ENCODE results near the gene TMEM52. TPM values are rescaled to one million over a fixed set of nuclear protein-coding genes. Genes with fewer than 3 reads are reported as not detected.

TMEM52 gene
- total RNA-seq, 5 donors from 2014 or later (not counting 1 experiment from before 2014, with no cell fraction given) = 0.28 to 0.93 (median 0.69) TPM; not detected in 2

DNA sequence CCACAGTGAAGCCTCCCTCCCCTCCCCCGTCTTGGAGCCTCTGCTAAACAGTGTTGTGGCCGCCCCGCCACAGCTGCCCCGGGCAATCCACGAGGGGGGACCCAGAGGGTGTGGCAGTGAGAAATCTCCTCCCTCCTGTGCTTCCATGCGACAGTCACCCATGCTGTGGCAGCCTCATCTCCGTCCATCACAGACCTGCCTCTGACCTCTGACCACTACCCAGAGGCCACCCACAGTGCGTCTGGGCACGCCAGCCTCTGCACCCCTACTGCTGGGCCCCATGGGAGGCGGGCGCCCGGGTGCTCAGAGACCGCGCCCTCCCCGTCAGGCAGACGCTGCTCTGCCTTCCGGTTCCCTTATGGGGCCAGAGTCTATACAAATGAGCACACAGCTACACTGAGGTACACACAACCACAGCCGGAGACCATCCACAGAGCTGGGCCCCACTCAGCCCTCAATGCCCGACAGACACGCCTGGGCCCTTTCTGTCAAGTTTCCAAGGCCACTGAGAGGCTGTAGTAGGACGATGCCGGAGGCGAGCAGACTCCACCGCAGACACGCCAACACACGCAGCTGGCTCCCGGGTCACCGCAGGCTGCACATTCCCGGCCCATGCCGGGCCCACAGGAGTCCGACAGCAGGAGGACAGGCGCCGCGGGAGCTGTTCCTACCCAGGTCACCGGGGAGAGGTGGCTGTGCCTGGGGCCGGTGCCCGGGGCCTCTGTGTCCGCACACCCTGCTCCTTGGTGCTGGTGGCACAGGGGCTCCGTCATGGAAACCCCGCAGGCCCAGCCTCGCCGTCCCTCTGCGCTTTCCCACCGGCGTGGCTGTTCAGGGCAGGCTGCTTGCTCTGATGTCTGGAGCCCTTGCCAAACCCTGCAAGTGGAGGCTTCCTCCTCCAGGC, 23.9 kb upstream of the TMEM52 start:
- no peak for ATAC-seq (replicated peaks in 1 of 4)
- WGBS (ENCODE audit: insufficient coverage) = 87% methylated on average over 44 of the region's 45 CpGs

DNA sequence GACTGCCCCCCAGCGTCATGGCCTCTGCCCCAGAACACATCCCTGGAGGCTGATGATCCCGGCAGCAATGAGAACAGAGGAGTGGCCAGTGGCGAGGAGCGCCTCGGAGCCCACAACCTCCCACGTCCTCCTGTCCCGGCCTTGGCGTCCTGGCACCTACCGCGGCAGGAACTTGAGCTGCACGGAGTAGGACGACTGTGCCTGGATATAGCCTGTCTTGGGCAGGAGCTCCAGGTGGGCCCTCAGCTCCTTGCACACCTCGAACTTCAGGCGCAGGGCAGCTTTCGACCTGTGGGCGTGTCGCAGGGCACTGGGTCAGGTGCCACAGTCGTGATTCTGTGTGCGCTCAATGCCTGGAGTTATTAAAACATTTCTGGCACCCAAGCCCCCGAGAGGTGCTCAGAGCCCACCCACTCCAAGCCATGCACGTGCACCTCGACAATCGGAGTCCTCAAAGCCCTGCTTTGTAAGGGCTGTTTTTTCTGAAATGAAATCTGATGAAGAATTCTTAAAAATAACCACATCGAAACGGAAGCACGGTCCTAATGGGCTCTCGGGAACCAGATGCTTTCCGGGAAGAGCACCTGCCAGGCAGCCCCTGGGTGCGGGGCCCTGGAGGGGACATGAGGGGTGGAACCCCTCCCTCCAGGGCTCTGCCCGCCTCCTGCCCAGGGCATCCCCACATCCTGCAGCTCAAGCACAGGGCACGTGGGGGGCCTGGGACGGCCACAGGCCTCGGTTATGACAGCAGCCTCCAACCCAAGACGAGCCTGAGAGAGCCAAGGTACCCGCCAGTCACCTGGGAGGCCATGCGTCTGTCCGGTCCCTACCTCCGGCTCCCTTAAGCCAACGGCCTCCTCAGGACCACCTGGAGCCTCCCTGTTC, 23.0 kb upstream of the TMEM52 start:
- H3K4me3 ChIP-seq (ENCODE audit: control insufficient read depth in 1 of 2, extremely low read depth in 1 of 2, low read length in 1 of 2) = no peak overlapping the region
- H3K27ac ChIP-seq (ENCODE audit: low read length) = no peak overlapping the region
- WGBS (ENCODE audit: insufficient coverage) = 80% methylated on average over 27 of the region's 39 CpGs
- ATAC-seq (replicated peaks in 1 of 4) (no peak), DNase-seq (no peak)
- Mint-ChIP-seq H3K27ac (no peak overlapping the region), H3K4me1 (peaks cover 2 to 5% (median 4%) of the 10 kb centered on the region in 3 donors), H3K9me3 (no peaks in the 10 kb centered on the region), H3K4me3 (no peak overlapping the region), H3K36me3 (no peaks in the 10 kb centered on the region), H3K27me3 (peaks cover 0 to 6% of the 10 kb centered on the region in 2 donors)
- H3K4me1 ChIP-seq (ENCODE audit: control insufficient read depth in 1 of 2, extremely low read depth in 1 of 2, insufficient read depth in 2 of 2, low read length in 2 of 2) = peaks cover 0 to 9% of the 10 kb centered on the region in 2 experiments
- H3K36me3 ChIP-seq (ENCODE audit: control insufficient read depth in 2 of 2, extremely low read depth in 1 of 2, insufficient read depth in 1 of 2, low read length in 1 of 2) = no peaks in the 10 kb centered on the region
- H3K27me3 ChIP-seq (replicated peaks in 1 of 2; ENCODE audit: control insufficient read depth in 2 of 2, extremely low read depth in 1 of 2, insufficient read depth in 2 of 2, low read length in 1 of 2) = peaks cover 0 to 43% of the 10 kb centered on the region in 2 experiments
- H3K9me3 ChIP-seq = no peaks in the 10 kb centered on the region
- CTCF ChIA-PET = interaction anchor here (0.5 to 1.3 kb wide), 3 partner anchors 84 to 440 kb away, joined by 4 to 6 read pairs (median 4); no protein-coding TSS in a partner anchor
- POLR2A ChIA-PET = no interaction called here

More for the DNA sequence above, 23.9 kb upstream of the TMEM52 start:
- peaks cover 0 to 47% of the 10 kb centered on the region in 2 experiments for H3K27me3 ChIP-seq (replicated peaks in 1 of 2; ENCODE audit: control insufficient read depth in 2 of 2, extremely low read depth in 1 of 2, insufficient read depth in 2 of 2, low read length in 1 of 2)
- no peaks in the 10 kb centered on the region for H3K36me3 ChIP-seq (ENCODE audit: control insufficient read depth in 2 of 2, extremely low read depth in 1 of 2, insufficient read depth in 1 of 2, low read length in 1 of 2)
- no peaks in the 10 kb centered on the region for H3K9me3 ChIP-seq
- H3K4me3 Mint-ChIP-seq = no peak overlapping the region
- H3K9me3 Mint-ChIP-seq = no peaks in the 10 kb centered on the region
- no peak overlapping the region for H3K4me3 ChIP-seq (ENCODE audit: control insufficient read depth in 1 of 2, extremely low read depth in 1 of 2, low read length in 1 of 2)
- no peak for DNase-seq
- ChIA-PET POLR2A (no interaction called here), CTCF (no interaction called here)
- H3K4me1 ChIP-seq (ENCODE audit: control insufficient read depth in 1 of 2, extremely low read depth in 1 of 2, insufficient read depth in 2 of 2, low read length in 2 of 2) = peaks cover 0 to 9% of the 10 kb centered on the region in 2 experiments
- H3K27ac Mint-ChIP-seq = no peak overlapping the region
- peaks cover 0 to 6% of the 10 kb centered on the region in 2 donors for H3K27me3 Mint-ChIP-seq
- H3K27ac ChIP-seq (ENCODE audit: low read length) = no peak overlapping the region
- no peaks in the 10 kb centered on the region for H3K36me3 Mint-ChIP-seq
- peaks cover 2 to 5% (median 4%) of the 10 kb centered on the region in 3 donors for H3K4me1 Mint-ChIP-seq

DNA sequence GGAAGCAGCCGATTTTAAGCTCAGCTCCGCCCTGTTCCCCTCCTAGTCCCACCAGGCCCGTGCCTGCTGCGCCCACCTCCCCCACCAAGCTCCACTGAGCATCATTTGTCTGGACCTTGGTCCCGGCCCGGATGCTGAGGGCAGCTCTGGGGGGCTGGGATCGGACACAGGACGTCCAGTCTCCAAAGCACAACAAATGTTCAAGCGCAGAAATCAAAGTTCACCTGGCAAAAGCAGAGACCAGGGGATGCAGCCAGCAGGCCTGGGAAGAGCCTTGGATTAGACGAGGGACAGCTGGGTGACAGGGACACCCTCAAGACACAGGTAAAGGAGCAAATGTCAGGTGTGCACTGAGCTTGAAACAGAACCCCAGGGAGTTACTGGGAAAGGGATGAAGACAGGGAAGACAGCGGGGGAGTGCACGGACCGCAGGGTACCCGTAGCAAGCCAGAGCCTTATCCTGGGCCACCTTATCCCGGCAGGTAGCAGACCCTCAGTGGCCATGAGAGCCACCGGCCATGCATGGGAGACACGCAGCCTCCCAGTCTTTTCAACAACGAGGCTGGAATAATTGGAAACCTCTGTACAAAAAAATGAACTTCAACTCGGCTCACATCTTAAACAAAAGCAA, 22.2 kb upstream of the TMEM52 start:
- ChIA-PET POLR2A (no interaction called here), CTCF (interaction anchor here (0.5 to 1.3 kb wide), 3 partner anchors 85 to 441 kb away, joined by 4 to 6 read pairs (median 4); no protein-coding TSS in a partner anchor)
- Histone ChIP-seq H3K27ac (ENCODE audit: low read length) (no peak overlapping the region), H3K9me3 (no peaks in the 10 kb centered on the region), H3K4me1 (ENCODE audit: control insufficient read depth in 1 of 2, extremely low read depth in 1 of 2, insufficient read depth in 2 of 2, low read length in 2 of 2) (peaks cover 0 to 9% of the 10 kb centered on the region in 2 experiments), H3K36me3 (ENCODE audit: control insufficient read depth in 2 of 2, extremely low read depth in 1 of 2, insufficient read depth in 1 of 2, low read length in 1 of 2) (no peaks in the 10 kb centered on the region), H3K27me3 (replicated peaks in 1 of 2; ENCODE audit: control insufficient read depth in 2 of 2, extremely low read depth in 1 of 2, insufficient read depth in 2 of 2, low read length in 1 of 2) (peaks cover 0 to 44% of the 10 kb centered on the region in 2 experiments), H3K4me3 (ENCODE audit: control insufficient read depth in 1 of 2, extremely low read depth in 1 of 2, low read length in 1 of 2) (no peak overlapping the region)
- 64% methylated on average over 16 of the region's 19 CpGs for WGBS (ENCODE audit: insufficient coverage)
- Mint-ChIP-seq H3K4me3 (no peak overlapping the region), H3K4me1 (peaks cover 2 to 5% (median 4%) of the 10 kb centered on the region in 3 donors), H3K9me3 (no peaks in the 10 kb centered on the region), H3K36me3 (no peaks in the 10 kb centered on the region), H3K27ac (no peak overlapping the region), H3K27me3 (peaks cover 0 to 6% of the 10 kb centered on the region in 2 donors)
- ATAC-seq (replicated peaks in 1 of 4) (no peak), DNase-seq (no peak)

DNA sequence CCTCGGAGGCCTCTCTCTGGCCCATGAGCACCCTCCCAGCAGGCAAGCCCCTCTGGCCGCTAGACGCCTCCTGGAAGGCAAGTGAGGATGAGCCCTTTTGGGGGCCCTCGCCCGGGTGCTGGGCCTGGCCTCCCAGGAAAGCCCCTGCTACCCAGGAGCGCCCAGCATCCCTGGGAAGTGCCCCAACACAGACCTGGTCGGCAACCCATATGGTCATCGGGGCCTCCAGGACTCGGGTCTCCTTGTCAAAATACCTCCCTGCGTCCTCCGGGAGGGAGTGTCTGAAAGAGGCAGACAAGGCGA, 21.0 kb upstream of the TMEM52 start:
- Histone ChIP-seq H3K27ac (ENCODE audit: low read length) (no peak overlapping the region), H3K27me3 (replicated peaks in 1 of 2; ENCODE audit: control insufficient read depth in 2 of 2, extremely low read depth in 1 of 2, insufficient read depth in 2 of 2, low read length in 1 of 2) (peaks cover 0 to 40% of the 10 kb centered on the region in 2 experiments), H3K36me3 (ENCODE audit: control insufficient read depth in 2 of 2, extremely low read depth in 1 of 2, insufficient read depth in 1 of 2, low read length in 1 of 2) (no peaks in the 10 kb centered on the region), H3K4me3 (ENCODE audit: control insufficient read depth in 1 of 2, extremely low read depth in 1 of 2, low read length in 1 of 2) (no peak overlapping the region), H3K9me3 (no peaks in the 10 kb centered on the region), H3K4me1 (ENCODE audit: control insufficient read depth in 1 of 2, extremely low read depth in 1 of 2, insufficient read depth in 2 of 2, low read length in 2 of 2) (peaks cover 0 to 9% of the 10 kb centered on the region in 2 experiments)
- POLR2A ChIA-PET = no interaction called here
- H3K27ac Mint-ChIP-seq = no peak overlapping the region
- no peaks in the 10 kb centered on the region for H3K9me3 Mint-ChIP-seq
- no peaks in the 10 kb centered on the region for H3K36me3 Mint-ChIP-seq
- H3K27me3 Mint-ChIP-seq = peaks cover 0 to 6% of the 10 kb centered on the region in 2 donors
- ATAC-seq (replicated peaks in 1 of 4) = no peak
- CTCF ChIA-PET = no interaction called here
- peaks cover 2 to 5% (median 4%) of the 10 kb centered on the region in 3 donors for H3K4me1 Mint-ChIP-seq
- no peak for DNase-seq
- H3K4me3 Mint-ChIP-seq = no peak overlapping the region
- whole genome bisulfite sequencing (ENCODE audit: insufficient coverage) = 92% methylated on average over 12 of the region's 12 CpGs

DNA sequence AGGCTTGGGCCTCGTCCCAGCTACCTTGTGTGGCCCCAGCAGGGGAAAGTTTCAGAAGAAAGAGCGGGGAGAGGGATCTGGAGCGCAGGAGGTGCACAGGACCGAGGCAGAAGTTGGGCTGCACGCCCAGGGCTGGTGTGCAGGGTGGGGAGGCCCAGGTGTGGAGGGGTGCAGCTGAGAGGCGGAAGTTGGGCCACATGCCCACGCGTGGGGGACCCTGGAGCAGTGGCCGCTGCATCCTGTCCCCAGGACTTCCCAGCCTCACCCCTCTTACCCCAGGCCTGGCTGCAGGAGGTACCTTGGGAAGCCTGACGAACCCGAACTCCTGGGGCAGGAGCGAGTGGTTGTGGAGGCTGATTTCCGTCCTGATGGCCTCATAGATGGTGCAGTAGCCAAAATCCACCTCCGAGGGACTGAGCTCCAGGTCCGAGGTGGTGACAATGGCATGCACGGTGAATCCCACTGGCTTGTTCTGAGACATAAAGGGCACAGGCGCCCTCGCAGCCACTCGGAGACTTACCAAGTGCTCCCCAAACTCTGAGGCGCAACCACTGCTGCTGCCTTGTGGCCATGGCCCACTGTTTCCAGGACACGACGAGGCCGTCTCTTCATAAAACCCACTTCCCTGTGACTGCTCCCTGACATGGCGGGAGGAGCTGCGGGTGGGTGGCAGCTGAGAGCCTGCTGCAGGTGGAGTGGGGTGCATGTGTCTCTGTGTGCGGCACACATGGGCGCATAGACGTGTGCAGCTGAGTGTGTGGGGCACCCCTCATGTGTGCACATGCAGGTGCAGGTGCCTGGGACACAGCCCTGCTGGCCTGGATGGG, 20.4 kb upstream of the TMEM52 start:
- POLR2A ChIA-PET = no interaction called here
- no peaks in the 10 kb centered on the region for H3K9me3 Mint-ChIP-seq
- no peak for ATAC-seq (replicated peaks in 1 of 4)
- no peak overlapping the region for H3K4me3 Mint-ChIP-seq
- no peaks in the 10 kb centered on the region for H3K36me3 Mint-ChIP-seq
- no peak overlapping the region for H3K27ac ChIP-seq (ENCODE audit: low read length)
- no peak overlapping the region for H3K4me3 ChIP-seq (ENCODE audit: control insufficient read depth in 1 of 2, extremely low read depth in 1 of 2, low read length in 1 of 2)
- H3K27ac Mint-ChIP-seq = no peak overlapping the region
- 84% methylated on average over 22 of the region's 28 CpGs for WGBS (ENCODE audit: insufficient coverage)
- CTCF ChIA-PET = no interaction called here
- no peak for DNase-seq
- peaks cover 2 to 5% (median 4%) of the 10 kb centered on the region in 3 donors for H3K4me1 Mint-ChIP-seq
- H3K4me1 ChIP-seq (ENCODE audit: control insufficient read depth in 1 of 2, extremely low read depth in 1 of 2, insufficient read depth in 2 of 2, low read length in 2 of 2) = peaks cover 0 to 9% of the 10 kb centered on the region in 2 experiments
- H3K27me3 Mint-ChIP-seq = peaks cover 0 to 6% of the 10 kb centered on the region in 2 donors
- H3K27me3 ChIP-seq (replicated peaks in 1 of 2; ENCODE audit: control insufficient read depth in 2 of 2, extremely low read depth in 1 of 2, insufficient read depth in 2 of 2, low read length in 1 of 2) = peaks cover 0 to 40% of the 10 kb centered on the region in 2 experiments
- no peaks in the 10 kb centered on the region for H3K9me3 ChIP-seq
- H3K36me3 ChIP-seq (ENCODE audit: control insufficient read depth in 2 of 2, extremely low read depth in 1 of 2, insufficient read depth in 1 of 2, low read length in 1 of 2) = no peaks in the 10 kb centered on the region
